Central memory CD8-positive, alpha-beta T cell (primary cell): ENCODE results near the gene DYNLL2.
"Not testable (repeated sequence)": the region's sequence is repeated elsewhere in the genome, so short reads cannot be mapped to it uniquely, and the experiment has no call there.

Experiments
- ATAC-seq: fragments of 150-1000 bp; cut with Tn5 transposase; replicated peaks from 2 replicates; pipeline ENCODE4 v1.10.0; 2022; ENCODE audit warnings: mild to moderate bottlenecking, moderate FRiP score, moderate number of reproducible peaks; ENCODE audit not compliant: poor library complexity, severe bottlenecking; ENCODE audit errors: extremely low read depth
- DNase-seq, 2 donors: peaks; one replicate each; pipeline ENCODE4 v3.0.0; 2021; ENCODE audit warnings: low spot score in 2 of 2
- H3K27ac Mint-ChIP-seq: one replicate; pipeline ENCODE4 v1.8.0; 2022; ENCODE audit warnings: low read depth, mild to moderate bottlenecking, moderate library complexity, mixed read lengths
- H3K27me3 Mint-ChIP-seq: one replicate; pipeline ENCODE4 v1.8.0; 2022; ENCODE audit warnings: mixed read lengths
- H3K36me3 Mint-ChIP-seq: one replicate; pipeline ENCODE4 v1.8.0; 2022; ENCODE audit warnings: mild to moderate bottlenecking, moderate library complexity, mixed read lengths; ENCODE audit not compliant: insufficient read depth
- H3K4me1 Mint-ChIP-seq: one replicate; pipeline ENCODE4 v1.8.0; 2022; ENCODE audit warnings: mixed read lengths
- H3K4me3 Mint-ChIP-seq: one replicate; pipeline ENCODE4 v1.8.0; 2022; ENCODE audit warnings: mild to moderate bottlenecking, moderate library complexity, mixed read lengths
- H3K9me3 Mint-ChIP-seq: one replicate; pipeline ENCODE4 v1.8.0; 2022; ENCODE audit warnings: mixed read lengths

The DYNLL2 gene

GRCh38 chr17:58119491-58119890 is 36.3 kb downstream of the DYNLL2 start:
- Mint-ChIP-seq H3K36me3 (no peaks in the 10 kb centered on the region), H3K27ac (no peak overlapping the region), H3K4me3 (no peak overlapping the region), H3K9me3 (no peaks in the 10 kb centered on the region), H3K4me1 (peaks cover 6% of the 10 kb centered on the region), H3K27me3 (peaks cover 10% of the 10 kb centered on the region)
- ATAC-seq (no peak), DNase-seq (no peak)

GRCh38 chr17:58120195-58120822 is 37.1 kb downstream of the DYNLL2 start:
- Mint-ChIP-seq H3K9me3 (no peaks in the 10 kb centered on the region), H3K4me1 (peaks cover 6% of the 10 kb centered on the region), H3K4me3 (no peak overlapping the region), H3K27ac (no peak overlapping the region), H3K36me3 (no peaks in the 10 kb centered on the region), H3K27me3 (peaks cover 7% of the 10 kb centered on the region)
- DNase-seq (peak in 1 of 2 donors; percentile 24), ATAC-seq (no peak)

GRCh38 chr17:58121925-58122324 is 38.7 kb downstream of the DYNLL2 start:
- no peak overlapping the region for H3K27ac Mint-ChIP-seq
- H3K36me3 Mint-ChIP-seq, result no peaks in the 10 kb centered on the region
- no peaks in the 10 kb centered on the region for H3K27me3 Mint-ChIP-seq
- no peaks in the 10 kb centered on the region for H3K9me3 Mint-ChIP-seq
- ATAC-seq, result peak; percentile 52
- peak in 1 of 2 donors; percentile 25 for DNase-seq
- H3K4me1 Mint-ChIP-seq, result peaks cover 6% of the 10 kb centered on the region
- no peak overlapping the region for H3K4me3 Mint-ChIP-seq

GRCh38 chr17:58127846-58128245 is 44.6 kb downstream of the DYNLL2 start:
- no peaks in the 10 kb centered on the region for H3K9me3 Mint-ChIP-seq
- no peaks in the 10 kb centered on the region for H3K27me3 Mint-ChIP-seq
- H3K4me1 Mint-ChIP-seq, result no peaks in the 10 kb centered on the region
- ATAC-seq, result no peak
- DNase-seq, result no peak
- H3K36me3 Mint-ChIP-seq, result peaks cover 2% of the 10 kb centered on the region
- no peak overlapping the region for H3K4me3 Mint-ChIP-seq
- no peak overlapping the region for H3K27ac Mint-ChIP-seq

- H3K4me1 Mint-ChIP-seq, H3K9me3 Mint-ChIP-seq, ATAC-seq, H3K4me3 Mint-ChIP-seq, H3K27ac Mint-ChIP-seq, DNase-seq, H3K36me3 Mint-ChIP-seq: not testable (repeated sequence)
- peaks cover 11% of the 10 kb centered on the region for H3K27me3 Mint-ChIP-seq
These were observed 49.5 kb downstream of the DYNLL2 start for GRCh38 chr17:58132697-58133096.

GRCh38 chr17:58136669-58137279 is 53.6 kb downstream of the DYNLL2 start:
- no peak overlapping the region for H3K4me3 Mint-ChIP-seq
- peaks cover 4% of the 10 kb centered on the region for H3K4me1 Mint-ChIP-seq
- ATAC-seq (no peak), DNase-seq (no peak)
- H3K9me3 Mint-ChIP-seq, result peaks cover 6% of the 10 kb centered on the region
- peaks cover 11% of the 10 kb centered on the region for H3K27me3 Mint-ChIP-seq
- H3K36me3 Mint-ChIP-seq, result no peaks in the 10 kb centered on the region
- H3K27ac Mint-ChIP-seq, result no peak overlapping the region

- no peak for ATAC-seq
- no peak overlapping the region for H3K27ac Mint-ChIP-seq
- DNase-seq, result no peak
- H3K36me3 Mint-ChIP-seq, result no peaks in the 10 kb centered on the region
- H3K4me3 Mint-ChIP-seq, result no peak overlapping the region
- peaks cover 10% of the 10 kb centered on the region for H3K4me1 Mint-ChIP-seq
- no peaks in the 10 kb centered on the region for H3K27me3 Mint-ChIP-seq
- H3K9me3 Mint-ChIP-seq, result peaks cover 20% of the 10 kb centered on the region
These were observed 58.3 kb downstream of the DYNLL2 start for GRCh38 chr17:58141505-58141904.

GRCh38 chr17:58143335-58143734 is 60.1 kb downstream of the DYNLL2 start:
- not testable (repeated sequence) for ATAC-seq, H3K36me3 Mint-ChIP-seq, DNase-seq, H3K27ac Mint-ChIP-seq, H3K4me3 Mint-ChIP-seq, H3K27me3 Mint-ChIP-seq
- peaks cover 16% of the 10 kb centered on the region for H3K4me1 Mint-ChIP-seq
- H3K9me3 Mint-ChIP-seq, result peaks cover 20% of the 10 kb centered on the region

- DNase-seq, result no peak
- H3K27ac Mint-ChIP-seq, result no peak overlapping the region
- H3K9me3 Mint-ChIP-seq, result peaks cover 20% of the 10 kb centered on the region
- H3K4me1 Mint-ChIP-seq, result peaks cover 22% of the 10 kb centered on the region
- H3K27me3 Mint-ChIP-seq, result no peaks in the 10 kb centered on the region
- no peak for ATAC-seq
- no peak overlapping the region for H3K4me3 Mint-ChIP-seq
- no peaks in the 10 kb centered on the region for H3K36me3 Mint-ChIP-seq
These were observed 61.6 kb downstream of the DYNLL2 start for GRCh38 chr17:58144801-58145200.
